ENCODE data around the gene PRF1. TPM values are rescaled to one million over a fixed set of nuclear protein-coding genes. Genes with fewer than 3 reads are reported as not detected.

Gene PRF1
- total and polyA plus RNA-seq, 2 of the 13 experiments (the other 11 are each of a cell fraction or from before 2014, with no cell fraction given), result 1.00 to 1.4 TPM

- TF ChIP-seq HOXA3 (CRISPR knock-in tag; IDR thresholded peaks at IDR 0.05) (no peak), NFATC3 (CRISPR knock-in tag; IDR thresholded peaks at IDR 0.05) (no peak), NR2F6 (IDR thresholded peaks at IDR 0.05) (peak; percentile 30; the same call in 1 of the 2 replicates), NR2F6 (CRISPR knock-in tag; IDR thresholded peaks at IDR 0.05) (peak; percentile 43; the same call in 1 of the 2 replicates), ZBTB39 (CRISPR knock-in tag; IDR thresholded peaks at IDR 0.05) (no peak), SIX4 (CRISPR knock-in tag; IDR thresholded peaks at IDR 0.05) (no peak), ZBTB7B (CRISPR knock-in tag; IDR thresholded peaks at IDR 0.05) (no peak), ARNT (IDR thresholded peaks at IDR 0.05) (no peak), ZNF253 (CRISPR knock-in tag; IDR thresholded peaks at IDR 0.05; ENCODE audit: borderline replicate concordance) (no peak), RBAK (CRISPR knock-in tag; IDR thresholded peaks at IDR 0.05) (no peak), NFKBIZ (CRISPR knock-in tag; IDR thresholded peaks at IDR 0.05) (no peak), HIC2 (CRISPR knock-in tag; IDR thresholded peaks at IDR 0.05; ENCODE audit: low read depth) (no peak), ZNF674 (CRISPR knock-in tag; IDR thresholded peaks at IDR 0.05; ENCODE audit: low read depth) (no peak), ZNF879 (CRISPR knock-in tag; IDR thresholded peaks at IDR 0.05) (no peak), NKX3-1 (CRISPR knock-in tag; IDR thresholded peaks at IDR 0.05) (no peak), TCF12 (IDR thresholded peaks at IDR 0.05) (no peak), TCF12 (CRISPR knock-in tag; IDR thresholded peaks at IDR 0.05) (no peak), ZNF329 (CRISPR knock-in tag; IDR thresholded peaks at IDR 0.05; ENCODE audit: low read depth) (no peak), CBX5 (CRISPR knock-in tag; IDR thresholded peaks at IDR 0.05; ENCODE audit: borderline replicate concordance) (0 out of 2 replicates have a peak, but pooled peaks have one; percentile 48), TEAD3 (CRISPR knock-in tag; optimal IDR thresholded peaks at IDR 0.05; ENCODE audit: borderline replicate concordance) (no peak), SP1 (IDR thresholded peaks at IDR 0.05) (no peak), SP1 (CRISPR knock-in tag; IDR thresholded peaks at IDR 0.05) (no peak), KDM3A (CRISPR knock-in tag; IDR thresholded peaks at IDR 0.05; ENCODE audit: low read depth) (no peak), PATZ1 (CRISPR knock-in tag; IDR thresholded peaks at IDR 0.05) (0 out of 2 replicates have a peak, but pooled peaks have one; percentile 28), BCL6 (CRISPR knock-in tag; IDR thresholded peaks at IDR 0.05) (peak; percentile 78), REL (CRISPR knock-in tag; conservative IDR thresholded peaks at IDR 0.05) (no peak), ZUFSP (CRISPR knock-in tag; IDR thresholded peaks at IDR 0.05; ENCODE audit: borderline replicate concordance) (no peak), ZBTB1 (CRISPR knock-in tag; IDR thresholded peaks at IDR 0.05; ENCODE audit: borderline replicate concordance) (no peak), BRD4 (CRISPR knock-in tag; IDR thresholded peaks at IDR 0.05) (no peak)
Observed at GRCh38 chr10:70648427-70648826, 45.9 kb upstream of the PRF1 start (continued).
